Tibial nerve (tissue), 4 donors: ENCODE results near the gene ENDOV.

ENCODE experiments used
- CTCF ChIP-seq, 5 experiments: fragments of 200-600 bp in 3 of 5; fragments of 450-650 bp in 2 of 5; sonication (generic) in 3 of 5; IDR thresholded peaks; one replicate each; pipeline ENCODE4 v1.5.1; 2016 to 2019; ENCODE audit warnings: antibody characterized with exemption in 5 of 5, mild to moderate bottlenecking in 3 of 5, moderate library complexity in 2 of 5
- EP300 ChIP-seq, 2 donors: sonication (generic); formaldehyde crosslinking; IDR thresholded peaks; one replicate each; pipeline ENCODE4 v1.6.1; 2017; ENCODE audit warnings: antibody characterized with exemption in 2 of 2, mild to moderate bottlenecking in 1 of 2
- POLR2A ChIP-seq, 2 donors: fragments of 450-650 bp; IDR thresholded peaks; one replicate each; pipeline ENCODE4 v1.6.1; 2017; ENCODE audit warnings: antibody characterized with exemption in 2 of 2, mild to moderate bottlenecking in 2 of 2, moderate library complexity in 2 of 2

GRCh38 chr17:80397686-80398085 lies 17.3 kb upstream of the ENDOV start:
- TF ChIP-seq CTCF (IDR thresholded peaks at IDR 0.05) = no peak
- no peak for TF ChIP-seq POLR2A (IDR thresholded peaks at IDR 0.05)
- no peak for TF ChIP-seq EP300 (IDR thresholded peaks at IDR 0.05)
